Measurements from ENCODE around the gene NDE1. TPM values are rescaled to one million over a fixed set of nuclear protein-coding genes. Genes with fewer than 3 reads are reported as not detected.

The NDE1 gene
- total RNA-seq, 1 donor from 2014 or later: 30.8 TPM

GRCh38 chr16:15768201-15768600 lies 118.2 kb downstream of the NDE1 start:
- no peak for DNase-seq (ENCODE audit: low spot score)

GRCh38 chr16:15769239-15769638 lies 119.2 kb downstream of the NDE1 start:
- DNase-seq (ENCODE audit: low spot score): no peak

- DNase-seq (ENCODE audit: low spot score): no peak
Measured at GRCh38 chr16:15770107-15770506, 120.1 kb downstream of the NDE1 start.

- no peak for DNase-seq (ENCODE audit: low spot score)
Measured at GRCh38 chr16:15770512-15770911, 120.5 kb downstream of the NDE1 start.

GRCh38 chr16:15771694-15772093 lies 121.6 kb downstream of the NDE1 start:
- DNase-seq (ENCODE audit: low spot score): no peak

GRCh38 chr16:15772579-15773293 lies 122.7 kb downstream of the NDE1 start:
- no peak for DNase-seq (ENCODE audit: low spot score)

- no peak for DNase-seq (ENCODE audit: low spot score)
Measured at GRCh38 chr16:15773968-15774367, 123.9 kb downstream of the NDE1 start.

- DNase-seq (ENCODE audit: low spot score): no peak
Measured at GRCh38 chr16:15775209-15775608, 125.2 kb downstream of the NDE1 start.

- DNase-seq (ENCODE audit: low spot score): no peak
Measured at GRCh38 chr16:15775663-15776304, 125.7 kb downstream of the NDE1 start.

Other genes starting within 250 kb of the NDE1 start
- 44.9 TPM for gene BMERB1, start 215.7 kb upstream of the NDE1 start, total RNA-seq
- 98.3 TPM for gene MARF1, start 7.1 kb upstream of the NDE1 start, total RNA-seq
- gene MYH11, start 206.8 kb downstream of the NDE1 start, total RNA-seq: 1,287 TPM
- 29.3 TPM for gene CEP20, start 238.4 kb downstream of the NDE1 start, total RNA-seq

All from ureter (tissue), 1 donor.